Colonic mucosa (tissue), 4 donors: ENCODE measurements around the gene DCAF5. TPM values are rescaled to one million over a fixed set of nuclear protein-coding genes. Genes with fewer than 3 reads are reported as not detected.
A peak's percentile ranks its signal among the peaks of the same experiment; 100 is the strongest.
"Not testable (repeated sequence)": the region's sequence is repeated elsewhere in the genome, so short reads cannot be mapped to it uniquely, and the experiment has no call there.

Experiments used
- DNase-seq: peaks from one replicate; pipeline ENCODE4 v3.0.0-alpha.2; 2020
- H3K27ac ChIP-seq: fragments of 200-600 bp; one replicate; pipeline ENCODE4 v1.8.0; 2021
- H3K27me3 ChIP-seq: fragments of 200-600 bp; one replicate; pipeline ENCODE4 v1.8.0; 2021
- H3K36me3 ChIP-seq: fragments of 200-600 bp; one replicate; pipeline ENCODE4 v1.8.0; 2021
- H3K4me1 ChIP-seq: fragments of 200-600 bp; one replicate; pipeline ENCODE4 v1.8.0; 2021; ENCODE audit warnings: mild to moderate bottlenecking
- H3K4me3 ChIP-seq: fragments of 200-600 bp; one replicate; pipeline ENCODE4 v1.8.0; 2021
- H3K9ac ChIP-seq, 2 donors: one replicate each; pipeline ENCODE4 v1.7.0; 2013; ENCODE audit warnings: control low read depth in 2 of 2, low read depth in 2 of 2, low read length in 2 of 2
- H3K9me3 ChIP-seq: fragments of 200-600 bp; one replicate; pipeline ENCODE4 v1.8.0; 2021
- intact Hi-C: fragments of 100-400 bp; cut with DNase I; formaldehyde crosslinking; loops from one replicate; pipeline ENCODE4 v1.14.1; 2022
- total RNA-seq, 2 donors: library from RNA; stranded (reverse); fragmentation: NEBNext Ultra II Directional in 1 of 2; extraction: Animal tissue kit (Norgen Biotek cat#: 25700) in 1 of 2; gene quantifications; one replicate each; pipeline ENCODE4 v1.2.1, GENCODE V29; 2021
- TF ChIP-seq, protein P1 (sequence below): fragments of 200-600 bp; IDR thresholded peaks from one replicate; pipeline ENCODE4 v1.8.0; 2022; ENCODE audit warnings: antibody characterized with exemption, mild to moderate bottlenecking
- donor health status: healthy.
- donor health status: DM: no; HTN: no; CAD: no.
- donor health status: DM: no; HTN: no; CAD: no.

Gene DCAF5
- total RNA-seq, 2 donors from 2014 or later: 29.9 to 41.6 TPM

DNA sequence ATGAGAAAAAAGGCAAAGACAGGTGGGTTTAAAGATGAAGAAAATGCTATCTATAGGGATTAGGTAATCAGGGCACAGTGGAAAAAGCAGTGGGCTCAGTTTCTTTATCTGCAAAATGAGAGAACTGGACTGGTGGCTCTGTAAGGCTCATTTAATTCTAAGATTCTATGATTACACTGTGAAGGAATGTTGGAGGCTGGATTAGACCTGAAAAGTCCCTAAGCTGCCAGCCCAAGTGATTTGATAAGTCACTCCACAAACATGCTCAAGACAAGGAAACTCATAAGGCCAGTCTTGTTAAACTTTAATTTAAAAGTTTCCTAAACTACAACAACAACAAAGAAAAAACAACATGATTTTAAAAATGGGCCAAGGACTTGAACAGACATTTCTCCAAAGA lies 75.1 kb downstream of the DCAF5 start:
- Histone ChIP-seq H3K4me1 (no peaks in the 10 kb centered on the region), H3K9me3 (no peaks in the 10 kb centered on the region), H3K27ac (peak overlapping the region; percentile 38), H3K27me3 (no peaks in the 10 kb centered on the region), H3K4me3 (no peak overlapping the region), H3K36me3 (no peaks in the 10 kb centered on the region), H3K9ac (no peak overlapping the region)
- DNase-seq: no peak
- intact Hi-C loops: no loop called here
- TF ChIP-seq, protein P1, sequence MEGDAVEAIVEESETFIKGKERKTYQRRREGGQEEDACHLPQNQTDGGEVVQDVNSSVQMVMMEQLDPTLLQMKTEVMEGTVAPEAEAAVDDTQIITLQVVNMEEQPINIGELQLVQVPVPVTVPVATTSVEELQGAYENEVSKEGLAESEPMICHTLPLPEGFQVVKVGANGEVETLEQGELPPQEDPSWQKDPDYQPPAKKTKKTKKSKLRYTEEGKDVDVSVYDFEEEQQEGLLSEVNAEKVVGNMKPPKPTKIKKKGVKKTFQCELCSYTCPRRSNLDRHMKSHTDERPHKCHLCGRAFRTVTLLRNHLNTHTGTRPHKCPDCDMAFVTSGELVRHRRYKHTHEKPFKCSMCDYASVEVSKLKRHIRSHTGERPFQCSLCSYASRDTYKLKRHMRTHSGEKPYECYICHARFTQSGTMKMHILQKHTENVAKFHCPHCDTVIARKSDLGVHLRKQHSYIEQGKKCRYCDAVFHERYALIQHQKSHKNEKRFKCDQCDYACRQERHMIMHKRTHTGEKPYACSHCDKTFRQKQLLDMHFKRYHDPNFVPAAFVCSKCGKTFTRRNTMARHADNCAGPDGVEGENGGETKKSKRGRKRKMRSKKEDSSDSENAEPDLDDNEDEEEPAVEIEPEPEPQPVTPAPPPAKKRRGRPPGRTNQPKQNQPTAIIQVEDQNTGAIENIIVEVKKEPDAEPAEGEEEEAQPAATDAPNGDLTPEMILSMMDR: no peak

DNA sequence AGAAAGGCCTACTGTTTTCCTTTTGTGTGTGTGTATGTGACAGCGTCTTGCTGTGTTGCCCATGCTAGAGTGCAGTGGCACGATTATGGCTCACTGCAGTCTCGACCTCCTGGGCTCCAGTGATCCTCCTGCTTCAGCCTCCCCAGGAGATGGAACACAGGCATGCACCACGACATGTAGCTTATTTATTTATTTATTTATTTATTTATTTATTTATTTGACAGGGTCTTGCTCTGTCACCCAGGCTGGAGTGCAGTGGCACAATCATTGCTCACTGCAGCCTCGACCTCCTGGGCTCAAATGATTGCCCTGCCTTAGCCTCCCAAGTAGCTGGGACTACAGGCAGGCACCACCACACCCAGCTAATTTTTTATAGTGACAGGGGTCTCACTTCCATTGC lies 75.7 kb downstream of the DCAF5 start:
- H3K36me3 ChIP-seq, H3K4me1 ChIP-seq, intact Hi-C loops, H3K4me3 ChIP-seq, H3K27ac ChIP-seq, H3K27me3 ChIP-seq, H3K9me3 ChIP-seq, H3K9ac ChIP-seq, DNase-seq: not testable (repeated sequence)

DNA sequence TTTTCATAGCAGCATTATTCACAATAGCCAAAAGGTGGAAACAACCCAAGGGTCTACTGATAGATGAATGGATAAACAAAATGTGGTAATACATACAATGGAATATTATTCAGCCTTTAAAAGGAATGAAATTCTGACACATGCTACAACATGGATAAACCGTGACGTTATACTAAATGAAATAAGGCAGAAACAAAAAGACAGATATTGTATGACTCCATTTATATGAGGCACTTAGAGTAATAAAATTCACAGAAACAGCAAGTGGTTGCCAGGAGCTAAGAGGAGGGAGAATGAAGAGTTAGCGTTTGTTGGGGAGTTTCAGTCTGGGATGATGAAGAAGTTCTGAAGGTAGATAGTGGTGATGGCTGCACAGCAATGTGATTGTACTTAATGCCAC lies 76.6 kb downstream of the DCAF5 start:
- H3K9ac ChIP-seq: no peak overlapping the region
- no peak overlapping the region for H3K27ac ChIP-seq
- H3K27me3 ChIP-seq: no peaks in the 10 kb centered on the region
- no peaks in the 10 kb centered on the region for H3K4me1 ChIP-seq
- intact Hi-C loops: no loop called here
- no peaks in the 10 kb centered on the region for H3K36me3 ChIP-seq
- no peak for DNase-seq
- H3K4me3 ChIP-seq: no peak overlapping the region
- no peaks in the 10 kb centered on the region for H3K9me3 ChIP-seq
- TF ChIP-seq, protein P1: no peak

DNA sequence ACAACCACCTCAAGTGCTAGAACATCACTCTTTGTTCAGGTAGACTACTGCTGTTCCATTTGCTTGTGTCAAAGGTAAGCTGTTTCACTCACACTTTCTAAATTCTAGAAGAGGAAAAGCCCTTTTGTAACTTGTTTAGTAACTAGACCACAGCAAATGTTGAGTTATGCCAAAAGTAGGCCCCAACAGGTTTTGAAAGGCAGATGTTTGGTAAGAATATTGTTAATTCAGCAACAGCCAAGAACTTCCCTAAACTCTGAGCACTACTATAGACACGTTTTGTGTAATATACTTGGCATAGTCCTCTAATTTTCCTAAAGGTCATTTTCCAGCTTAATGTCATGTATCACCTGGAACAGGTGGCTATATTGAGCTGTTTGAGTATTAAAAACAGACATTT lies 79.0 kb downstream of the DCAF5 start:
- no peak for DNase-seq
- Histone ChIP-seq H3K9me3 (no peaks in the 10 kb centered on the region), H3K4me3 (no peak overlapping the region), H3K27ac (no peak overlapping the region), H3K9ac (no peak overlapping the region), H3K36me3 (no peaks in the 10 kb centered on the region), H3K4me1 (no peaks in the 10 kb centered on the region), H3K27me3 (no peaks in the 10 kb centered on the region)
- TF ChIP-seq, protein P1: no peak
- intact Hi-C loops: no loop called here

- H3K9ac ChIP-seq: no peak overlapping the region
- H3K36me3 ChIP-seq: no peaks in the 10 kb centered on the region
- no peaks in the 10 kb centered on the region for H3K4me1 ChIP-seq
- no peaks in the 10 kb centered on the region for H3K9me3 ChIP-seq
- no peaks in the 10 kb centered on the region for H3K27me3 ChIP-seq
- TF ChIP-seq, protein P1: no peak
- H3K27ac ChIP-seq: no peak overlapping the region
- H3K4me3 ChIP-seq: no peak overlapping the region
- intact Hi-C loops: no loop called here
- DNase-seq: no peak
These were observed 79.5 kb downstream of the DCAF5 start for GRCh38 chr14:69073429-69073828.

- Histone ChIP-seq H3K27ac (no peak overlapping the region), H3K9me3 (no peaks in the 10 kb centered on the region), H3K36me3 (no peaks in the 10 kb centered on the region), H3K9ac (no peak overlapping the region), H3K4me1 (no peaks in the 10 kb centered on the region), H3K4me3 (no peak overlapping the region), H3K27me3 (no peaks in the 10 kb centered on the region)
- no peak for DNase-seq
- intact Hi-C loops: no loop called here
- TF ChIP-seq, protein P1: no peak
These were observed 80.3 kb downstream of the DCAF5 start for GRCh38 chr14:69072584-69072983.
